GM12878 (cell line): ENCODE results near the gene TUBB4B. TPM values are rescaled to one million over a fixed set of nuclear protein-coding genes. Genes with fewer than 3 reads are reported as not detected.

Source experiments
- ATAC-seq: fragments of 200-7000 bp; cut with Tn5 transposase; 3 replicates; pipeline ENCODE4 v1.9.1; 2020; ENCODE audit warnings: mild to moderate bottlenecking, moderate library complexity
- BruUV-seq: library from RNA; stranded (reverse); fragments of 400-500 nt; replicated peaks from 2 replicates; lab custom pipeline; 2021; lab: Mats Ljungman, UMichigan
- CTCF ChIA-PET: fragments of 300-600 bp; sonication (Branson Sonifier 250); formaldehyde crosslinking; extraction: SDS; loops from one replicate; lab custom pipeline; 2021; ENCODE audit warnings: inconsistent platforms; lab: Yijun Ruan, JAX
- POLR2A ChIA-PET: fragments of 350-600 bp; formaldehyde crosslinking; extraction: SDS; loops from one replicate; lab custom pipeline; 2021; ENCODE audit warnings: inconsistent platforms; lab: Charles Lee
- RAD21 ChIA-PET: fragments of 300-600 bp; sonication (Branson Sonifier 250); formaldehyde crosslinking; loops from one replicate; lab custom pipeline; 2023; ENCODE audit warnings: antibody characterized with exemption; ENCODE audit not compliant: unreplicated experiment; lab: Charles Lee
- SMC1A ChIA-PET: fragments of 300-600 bp; sonication (Branson Sonifier 250); formaldehyde crosslinking; loops from one replicate; lab custom pipeline; 2023; ENCODE audit not compliant: unreplicated experiment, uncharacterized antibody; lab: Charles Lee
- DNase-seq: peaks from one replicate; pipeline ENCODE4 v3.0.0-alpha.2; 2011; ENCODE audit warnings: low read depth, low spot score
- FAIRE-seq: peaks from 3 replicates; lab custom pipeline; 2011; peaks lifted over from hg19 to GRCh38; lab: Jason Lieb, UNC
- H2AFZ ChIP-seq: 2 replicates; pipeline ENCODE4 v1.6.0; 2011; ENCODE audit warnings: low read depth, low read length, control low read depth; ENCODE audit not compliant: control insufficient read depth
- H3K27ac ChIP-seq: 2 replicates; pipeline ENCODE4 v1.5.1; 2011; ENCODE audit warnings: control low read depth; ENCODE audit not compliant: control insufficient read depth, insufficient read depth
- H3K27me3 ChIP-seq, 2 experiments: replicated peaks in 1 of 2; 2 replicates each; pipeline versions ENCODE4 v1.6.0 to v1.6.1; 2011; ENCODE audit warnings: low read length in 1 of 2; ENCODE audit not compliant: control insufficient read depth in 2 of 2, insufficient read depth in 2 of 2
- H3K36me3 ChIP-seq, 2 experiments: 2 replicates each; pipeline ENCODE4 v1.5.1; 2011; ENCODE audit warnings: low read length in 1 of 2; ENCODE audit not compliant: control insufficient read depth in 2 of 2, insufficient read depth in 2 of 2
- H3K4me1 ChIP-seq: 2 replicates; pipeline ENCODE4 v1.6.1; 2011; ENCODE audit warnings: mild to moderate bottlenecking, low read length, moderate library complexity, mixed read lengths; ENCODE audit not compliant: control insufficient read depth, insufficient read depth
- H3K4me2 ChIP-seq: 2 replicates; pipeline ENCODE4 v1.6.0; 2011; ENCODE audit warnings: control low read depth; ENCODE audit not compliant: control insufficient read depth, insufficient read depth
- H3K4me3 ChIP-seq: fragments of 200-600 bp; sonication (generic); 2 replicates; pipeline ENCODE4 v1.5.1; 2016
- H3K79me2 ChIP-seq: 2 replicates; pipeline ENCODE4 v1.6.0; 2011; ENCODE audit warnings: low read length; ENCODE audit not compliant: control insufficient read depth, insufficient read depth
- H3K9ac ChIP-seq: 2 replicates; pipeline ENCODE4 v1.8.0; 2011; ENCODE audit warnings: low read length, control low read depth, mixed read lengths; ENCODE audit not compliant: control insufficient read depth, insufficient read depth
- H3K9me3 ChIP-seq: replicated peaks from 3 replicates; pipeline ENCODE4 v1.5.1; 2011; ENCODE audit warnings: mild to moderate bottlenecking, low read length; ENCODE audit not compliant: control insufficient read depth, insufficient read depth
- H4K20me1 ChIP-seq: 2 replicates; pipeline ENCODE4 v1.6.0; 2011; ENCODE audit not compliant: control insufficient read depth, insufficient read depth
- BCLAF1 ChIP-seq: fragments of 450-650 bp; IDR thresholded peaks from 2 replicates; pipeline ENCODE4 v1.6.1; 2017; ENCODE audit warnings: antibody characterized with exemption, mild to moderate bottlenecking, moderate library complexity
- CREM ChIP-seq: IDR thresholded peaks from 2 replicates; pipeline ENCODE4 v1.6.1; 2014; ENCODE audit warnings: antibody characterized with exemption, low read depth
- CTCF ChIP-seq, 3 experiments: IDR thresholded peaks in 2 of 3; conservative IDR thresholded peaks in 1 of 3; 2 replicates each; pipeline ENCODE4 v1.5.1; 2011; ENCODE audit warnings: low read depth in 3 of 3, low read length in 3 of 3, mild to moderate bottlenecking in 3 of 3, control low read depth in 2 of 3, moderate library complexity in 2 of 3, inconsistent platforms in 1 of 3, mixed read lengths in 1 of 3; ENCODE audit not compliant: control insufficient read depth in 2 of 3, insufficient read depth in 1 of 3; ENCODE audit errors: extremely low read depth in 1 of 3
- FOXM1 ChIP-seq: IDR thresholded peaks from 2 replicates; pipeline ENCODE4 v1.6.1; 2012; ENCODE audit warnings: low read depth, mild to moderate bottlenecking, inconsistent platforms, low read length, moderate library complexity
- JUND ChIP-seq: IDR thresholded peaks from 2 replicates; pipeline ENCODE4 v1.6.1; 2012; ENCODE audit warnings: low read depth, mild to moderate bottlenecking, low read length, improper control_type of control experiment, moderate library complexity
- KLF5 ChIP-seq: fragments of 450-650 bp; IDR thresholded peaks from 2 replicates; pipeline ENCODE4 v1.6.1; 2014; ENCODE audit warnings: mild to moderate bottlenecking; ENCODE audit not compliant: partially characterized antibody
- MYB ChIP-seq: fragments of 150-350 bp; IDR thresholded peaks from 2 replicates; pipeline ENCODE4 v1.6.1; 2014; ENCODE audit warnings: mild to moderate bottlenecking, low read depth, low read length, borderline replicate concordance
- NFXL1 ChIP-seq: fragments of 450-650 bp; IDR thresholded peaks from 2 replicates; pipeline ENCODE4 v1.6.1; 2017; ENCODE audit warnings: antibody characterized with exemption, mild to moderate bottlenecking, borderline replicate concordance
- NR2F1 ChIP-seq: fragments of 450-650 bp; conservative IDR thresholded peaks from 2 replicates; pipeline ENCODE4 v1.6.1; 2017; ENCODE audit warnings: mild to moderate bottlenecking
- POLR2AphosphoS5 ChIP-seq: IDR thresholded peaks from 2 replicates; pipeline ENCODE4 v1.6.1; 2011; ENCODE audit warnings: mild to moderate bottlenecking, low read length, inconsistent platforms
- RFX5 ChIP-seq: IDR thresholded peaks from 2 replicates; pipeline ENCODE4 v1.6.1; 2011; ENCODE audit warnings: low read depth, low read length, improper control_type of control experiment
- SUPT20H ChIP-seq: IDR thresholded peaks from 2 replicates; pipeline ENCODE4 v1.6.1; 2011; ENCODE audit warnings: low read depth, mild to moderate bottlenecking, low read length, moderate library complexity, borderline replicate concordance; ENCODE audit not compliant: control insufficient read depth
- ZBTB4 ChIP-seq: fragments of 450-650 bp; formaldehyde crosslinking; IDR thresholded peaks from 2 replicates; pipeline ENCODE4 v1.4.0; 2022; ENCODE audit warnings: mild to moderate bottlenecking, moderate library complexity
- ZZZ3 ChIP-seq: IDR thresholded peaks from 2 replicates; pipeline ENCODE4 v1.6.1; 2011; ENCODE audit warnings: low read depth; ENCODE audit not compliant: control insufficient read depth, insufficient read length
- WGBS: methylation state at CpG from one replicate; pipeline ENCODE4 v1.1.6; 2016; ENCODE audit warnings: low lambda C conversion rate; ENCODE audit not compliant: insufficient replicate concordance, insufficient coverage; ENCODE audit errors: missing lambda C conversion rate; 5-methylcytosine and 5-hydroxymethylcytosine counted together
- in situ Hi-C: fragments of 300-500 bp; cut with MboI; formaldehyde crosslinking; loops from 9 replicates; pipeline ENCODE4 v1.14.3; 2018; ENCODE audit warnings: mixed read lengths
- intact Hi-C: fragments of 100-400 bp; cut with micrococcal nuclease; formaldehyde crosslinking; loops from one replicate; pipeline ENCODE4 v1.14.2; 2022; ENCODE audit not compliant: unreplicated experiment
- polyA plus RNA-seq, 11 experiments: library from polyadenylated mRNA; depleted of rRNA in 4 of 11; unstranded in 6 of 11; stranded (reverse) in 5 of 11; fragments of >200 nt; fragmentation: Nextera tagmentation in 4 of 11; fragmentation: Illumina TruSeq in 1 of 11; extraction: Ambion mirVana in 4 of 11; extraction: Trizol in 1 of 11; gene quantifications; 1 replicate in 1 of 11; 2 replicates in 10 of 11; pipeline versions ENCODE4 v1.2.1 to v1.2.3, GENCODE V29; 2011 to 2016; ENCODE audit warnings: inconsistent platforms in 2 of 11, missing spikeins in 2 of 11, low read depth in 1 of 11
- total RNA-seq, 4 experiments: library from RNA; depleted of rRNA in 3 of 4; stranded (reverse); fragments of >200 nt in 3 of 4; fragmentation: Illumina TruSeq in 1 of 4; extraction: Trizol in 1 of 4; gene quantifications; 2 replicates each; pipeline versions ENCODE4 v1.2.1 to v1.2.3, GENCODE V29; 2013 to 2021

The TUBB4B gene
- total and polyA plus RNA-seq, 10 of the 15 experiments (the other 5 are each of a cell fraction or from before 2014, with no cell fraction given), result 23.0 to 532 (median 254) TPM

GRCh38 chr9:137231372-137232039, 9.6 kb upstream of the TUBB4B start:
- H3K4me2 ChIP-seq, result no peak overlapping the region
- no peak for ATAC-seq
- H2AFZ ChIP-seq, result no peak overlapping the region
- no TSS peak for BruUV-seq
- no peaks in the 10 kb centered on the region for H3K27me3 ChIP-seq
- peaks cover 5% of the 10 kb centered on the region for H3K4me1 ChIP-seq
- no peaks in the 10 kb centered on the region for H3K9me3 ChIP-seq
- H3K4me3 ChIP-seq, result no peak overlapping the region
- TF ChIP-seq NFXL1, result no peak
- no peak for TF ChIP-seq MYB
- TF ChIP-seq BCLAF1, result no peak
- TF ChIP-seq FOXM1, result no peak
- TF ChIP-seq JUND, result no peak
- TF ChIP-seq KLF5, result no peak
- TF ChIP-seq RFX5, result no peak
- TF ChIP-seq POLR2AphosphoS5, result no peak
- TF ChIP-seq NR2F1, result no peak
- TF ChIP-seq ZBTB4 (CRISPR knock-in tag), result no peak
- no peak for TF ChIP-seq CTCF (IDR thresholded peaks at IDR 0.05 in 2 of 3, conservative IDR thresholded peaks at IDR 0.05 in 1 of 3; ENCODE audit: control insufficient read depth in 2 of 3, extremely low read depth in 1 of 3, insufficient read depth in 1 of 3, low read depth in 3 of 3, low read length in 3 of 3)
- no peak for TF ChIP-seq SUPT20H
- TF ChIP-seq ZZZ3, result no peak
- no peak for TF ChIP-seq CREM
- no peaks in the 10 kb centered on the region for H3K36me3 ChIP-seq
- SMC1A ChIA-PET, result no interaction called here
- intact Hi-C loops (no loop called here), in situ Hi-C loops (no loop called here)
- RAD21 ChIA-PET, result no interaction called here
- H4K20me1 ChIP-seq, result no peaks in the 10 kb centered on the region
- POLR2A ChIA-PET, result no interaction called here
- CTCF ChIA-PET, result interaction anchor here (1.2 kb wide), 1 partner anchor 112 kb away, joined by 4 read pairs; no protein-coding TSS in a partner anchor
- DNase-seq, result no peak
- no peaks in the 10 kb centered on the region for H3K79me2 ChIP-seq
- H3K9ac ChIP-seq, result no peak overlapping the region
- no peak overlapping the region for H3K27ac ChIP-seq
- 45% methylated on average over 20 of the region's 23 CpGs for WGBS
- no peak for FAIRE-seq
